ENCODE measurements around the gene GPR160.

- no peak for TF ChIP-seq POLR2AphosphoS5 (IDR thresholded peaks at IDR 0.05; ENCODE audit: low read depth)
- TF ChIP-seq CTCF (IDR thresholded peaks at IDR 0.05; ENCODE audit: insufficient read depth, low read length): no peak
- TF ChIP-seq REST (IDR thresholded peaks at IDR 0.05; ENCODE audit: insufficient replicate concordance, low read depth): no peak
These were observed 2.6 kb downstream of the GPR160 start for GRCh38 chr3:170040418-170040817.
